NCI-H2171 treated with DMSO at 0.1 percent for 48 hours (cell line): ENCODE measurements around the gene RFC2.

Experiments used
- DNase-seq: peaks from one replicate; lab custom pipeline; 2025; lab: John Stamatoyannopoulos, UW

RFC2 gene

DNA sequence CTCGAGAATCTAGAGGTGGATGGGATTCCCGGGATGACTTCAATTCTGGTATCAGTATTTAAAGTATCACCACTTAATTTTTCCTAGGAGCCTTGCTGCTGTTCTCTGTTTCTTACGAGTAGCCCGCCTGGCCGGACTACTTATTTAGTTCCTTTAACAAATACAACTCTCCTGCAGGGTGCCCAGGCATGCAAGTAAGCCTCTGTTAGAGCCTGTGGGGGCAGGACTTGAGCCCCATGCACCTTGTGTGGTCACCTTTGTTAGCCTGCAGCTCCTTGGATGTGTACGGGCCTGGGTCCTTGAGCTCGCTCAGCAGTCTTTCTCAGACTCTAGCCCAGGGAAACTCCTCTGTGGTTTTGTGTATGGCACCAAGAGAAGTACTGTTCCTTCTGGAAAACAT is 63.9 kb downstream of the RFC2 start:
- DNase-seq, result no peak

DNA sequence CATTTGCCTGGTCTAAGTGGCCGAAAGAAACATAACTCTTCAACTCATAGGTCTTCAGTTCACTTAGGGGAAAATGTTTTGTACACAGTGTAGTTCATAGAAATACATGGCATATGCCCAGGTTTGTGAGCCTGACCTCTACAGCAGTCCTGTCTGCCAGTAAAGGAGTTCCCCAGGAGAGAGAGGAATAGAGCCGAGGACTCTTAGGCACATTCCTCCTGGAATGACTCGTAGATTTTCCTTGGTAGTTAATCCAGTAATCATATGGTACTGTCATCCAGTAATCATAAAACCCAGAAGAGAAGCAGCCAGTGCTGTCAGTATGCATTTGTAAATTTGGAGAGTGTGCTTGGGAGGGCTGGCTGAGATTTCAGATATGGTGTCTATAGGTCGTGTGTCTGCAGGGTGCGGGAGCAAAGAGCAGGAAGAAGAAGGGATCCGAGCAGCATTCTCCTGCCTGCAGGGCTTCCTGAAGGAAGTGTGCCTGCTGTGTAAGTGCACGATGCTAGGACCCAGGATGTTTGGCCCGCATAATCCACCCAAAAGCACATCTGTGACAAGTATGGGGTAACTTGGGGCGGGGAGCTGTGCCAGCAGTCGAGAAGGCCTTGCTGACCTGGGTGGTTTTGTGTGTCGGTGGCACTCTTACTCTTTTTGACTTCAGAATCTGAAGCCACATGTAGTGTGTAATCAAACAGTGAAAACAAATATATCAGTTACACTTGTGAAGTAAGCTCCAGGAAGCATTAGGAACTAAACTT is 66.1 kb downstream of the RFC2 start:
- DNase-seq, result no peak

DNA sequence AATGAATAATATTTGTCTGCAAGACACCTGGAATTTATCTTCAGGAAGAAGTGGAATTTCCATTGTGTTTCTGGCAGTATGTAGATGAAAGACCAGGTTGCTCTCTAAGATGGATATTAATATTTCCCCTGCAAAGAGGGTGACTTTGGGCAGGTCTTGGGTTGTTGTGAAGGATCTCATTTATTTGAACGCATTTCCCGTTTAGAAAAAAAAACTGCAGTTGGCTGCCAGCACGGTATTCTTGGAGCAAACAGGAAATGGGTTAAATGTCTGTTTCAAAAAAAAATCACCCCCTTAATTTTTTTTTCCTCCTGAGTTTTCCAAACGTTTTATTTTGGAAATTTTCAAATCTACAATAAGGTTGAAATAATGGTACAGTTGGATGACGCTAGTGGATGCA is 68.6 kb downstream of the RFC2 start:
- DNase-seq, result no peak

DNA sequence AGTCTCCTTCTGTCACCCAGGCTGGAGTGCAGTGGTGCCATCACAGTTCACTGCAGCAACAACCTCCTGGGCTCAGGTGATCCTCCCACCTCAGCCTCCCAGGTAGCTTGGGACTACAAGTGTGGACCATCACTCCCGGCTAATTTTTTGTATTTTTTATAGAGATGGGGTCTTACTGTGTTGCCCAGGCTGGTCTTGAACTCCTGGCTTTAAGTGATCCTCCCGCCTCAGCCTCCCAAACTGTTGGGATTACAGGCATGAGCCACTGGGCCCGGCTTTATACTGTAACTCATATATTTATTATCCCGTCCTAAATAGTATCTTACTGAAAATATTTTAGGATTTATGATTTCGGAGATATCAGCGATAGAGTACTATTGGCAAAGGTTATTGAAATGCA is 69.2 kb downstream of the RFC2 start:
- DNase-seq, result no peak

DNA sequence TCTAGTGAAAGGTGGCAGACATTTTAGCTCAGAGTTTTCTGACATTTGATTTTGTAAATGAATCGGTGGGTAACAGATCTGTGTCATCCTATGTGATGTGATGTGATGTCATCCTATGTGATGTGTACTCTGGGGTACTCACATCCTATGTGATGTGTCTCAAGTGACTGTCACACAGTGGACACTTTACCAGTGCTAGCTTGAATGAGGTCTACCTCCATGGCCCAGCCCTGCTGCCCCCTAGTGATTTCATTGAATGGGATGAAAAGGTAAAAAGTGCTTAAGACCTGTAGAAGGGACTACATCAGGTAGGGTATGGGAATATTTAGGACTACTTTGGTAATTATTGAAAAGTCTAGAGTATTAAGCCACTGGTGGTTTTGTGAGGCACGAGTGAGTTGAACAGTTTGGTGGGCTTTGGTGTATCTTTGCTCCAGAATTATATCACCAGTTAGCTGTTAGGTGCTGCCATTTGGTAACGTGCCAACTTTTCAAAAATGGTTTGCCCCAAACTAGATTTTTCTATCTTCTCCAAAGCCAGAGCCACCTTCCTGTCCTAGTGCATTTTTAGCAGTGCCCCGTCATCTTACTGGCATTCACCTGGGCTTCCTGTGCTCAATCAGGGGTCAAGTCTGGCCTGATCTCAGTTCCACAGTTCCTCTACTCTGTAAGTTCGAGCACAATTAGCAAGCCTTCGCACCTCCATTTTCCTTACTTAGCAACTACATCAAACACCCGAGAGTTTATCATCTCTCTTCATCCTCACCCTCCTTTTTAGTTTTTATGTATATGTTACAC is 70.3 kb downstream of the RFC2 start:
- DNase-seq, result no peak

DNA sequence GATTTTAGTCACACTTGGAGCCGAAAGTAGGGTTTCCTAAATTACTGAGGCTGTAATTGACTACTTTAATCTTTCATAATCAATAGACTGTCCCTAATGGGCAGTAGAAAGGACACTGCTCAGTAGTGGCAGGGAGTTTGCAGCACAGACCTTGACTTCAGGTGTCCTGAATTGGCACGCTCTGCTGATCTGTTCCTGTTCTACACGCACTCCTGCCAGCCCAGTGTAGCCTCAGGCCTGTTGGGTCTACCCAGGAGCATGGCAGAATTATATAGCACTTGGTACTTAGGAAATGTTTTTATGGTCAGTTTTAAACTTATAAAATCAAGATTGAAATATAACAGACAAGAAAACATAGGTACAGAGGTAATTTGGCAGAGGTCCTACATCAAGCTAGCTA is 71.1 kb downstream of the RFC2 start:
- DNase-seq, result no peak

DNA sequence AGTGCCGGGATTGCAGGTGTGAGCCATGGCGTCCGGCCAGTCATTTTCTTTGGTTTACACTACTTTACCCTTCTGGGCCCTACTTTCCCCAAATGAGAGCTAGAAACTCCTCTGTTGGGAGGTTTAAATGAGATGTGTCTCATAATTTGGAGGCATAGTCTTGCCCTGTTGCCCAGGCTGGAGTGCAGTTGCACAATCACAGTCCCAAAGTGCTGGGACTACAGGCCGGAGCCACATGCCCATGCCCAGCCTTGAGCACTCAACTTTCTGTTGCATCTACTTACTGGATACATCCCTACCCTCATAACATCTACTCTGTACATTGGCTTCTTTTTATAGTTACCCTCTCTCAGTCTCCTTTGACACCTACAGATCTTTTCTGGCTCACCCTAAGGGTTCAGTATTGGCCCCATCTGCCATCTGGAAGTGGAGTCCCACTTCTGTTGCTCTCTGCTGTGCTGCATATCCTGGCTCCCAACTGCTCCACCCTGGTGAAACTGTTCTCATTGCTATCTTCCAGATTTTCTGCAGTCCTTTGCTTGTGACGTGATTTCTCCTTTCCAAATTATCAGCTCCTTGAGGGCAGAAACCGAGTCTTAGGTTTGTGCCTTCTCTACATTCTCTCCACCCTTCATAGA is 71.6 kb downstream of the RFC2 start:
- DNase-seq, result peak; percentile 39

DNA sequence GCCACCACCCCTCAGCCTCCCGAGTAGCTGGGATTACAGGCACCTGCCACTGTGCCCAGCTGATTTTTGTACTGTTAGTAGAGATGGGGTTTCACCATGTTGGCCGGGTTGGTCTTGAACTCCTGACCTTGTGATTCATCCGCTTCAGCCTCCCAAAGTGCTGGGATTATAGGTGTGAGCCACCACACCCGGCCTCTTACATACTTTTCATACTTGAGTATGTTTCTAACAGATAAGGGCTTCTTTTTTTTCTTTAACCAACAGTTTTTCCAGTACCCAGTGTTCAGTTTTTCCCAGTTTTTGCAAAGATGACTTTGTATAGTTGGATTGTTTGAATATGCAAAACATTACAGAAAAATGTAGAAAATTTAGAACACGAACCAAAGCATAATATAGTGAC is 72.4 kb downstream of the RFC2 start:
- DNase-seq, result no peak
